NB4 (cell line): ENCODE results near the gene ADAMTSL3.

Experiments used
- MYC ChIP-seq: IDR thresholded peaks from 2 replicates; pipeline ENCODE4 v1.6.1; 2011; ENCODE audit warnings: low read depth, low read length
- TF ChIP-seq, protein P1 (sequence below): IDR thresholded peaks from one replicate; pipeline ENCODE4 v1.5.1; 2012; ENCODE audit warnings: low read depth, low read length

DNA sequence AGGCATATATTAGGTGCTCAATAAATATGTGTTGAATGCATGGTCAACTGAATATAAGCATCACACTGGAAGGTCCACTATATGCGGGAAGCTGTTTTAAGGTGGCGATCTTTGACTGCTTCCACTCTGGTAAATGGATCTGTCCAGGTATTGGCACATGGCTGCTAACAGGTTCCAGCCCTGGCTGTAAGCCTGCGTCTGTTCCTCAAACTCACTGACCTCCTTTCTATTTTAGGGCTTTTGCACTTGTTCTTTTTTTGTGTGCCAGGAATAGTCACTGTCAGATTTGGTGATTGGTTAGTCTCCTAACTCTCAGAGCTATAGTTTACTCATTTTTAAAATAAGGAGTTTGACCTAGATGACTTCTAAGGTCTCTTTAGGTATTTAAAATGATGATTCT, 46.2 kb downstream of the ADAMTSL3 start:
- TF ChIP-seq, protein P1, sequence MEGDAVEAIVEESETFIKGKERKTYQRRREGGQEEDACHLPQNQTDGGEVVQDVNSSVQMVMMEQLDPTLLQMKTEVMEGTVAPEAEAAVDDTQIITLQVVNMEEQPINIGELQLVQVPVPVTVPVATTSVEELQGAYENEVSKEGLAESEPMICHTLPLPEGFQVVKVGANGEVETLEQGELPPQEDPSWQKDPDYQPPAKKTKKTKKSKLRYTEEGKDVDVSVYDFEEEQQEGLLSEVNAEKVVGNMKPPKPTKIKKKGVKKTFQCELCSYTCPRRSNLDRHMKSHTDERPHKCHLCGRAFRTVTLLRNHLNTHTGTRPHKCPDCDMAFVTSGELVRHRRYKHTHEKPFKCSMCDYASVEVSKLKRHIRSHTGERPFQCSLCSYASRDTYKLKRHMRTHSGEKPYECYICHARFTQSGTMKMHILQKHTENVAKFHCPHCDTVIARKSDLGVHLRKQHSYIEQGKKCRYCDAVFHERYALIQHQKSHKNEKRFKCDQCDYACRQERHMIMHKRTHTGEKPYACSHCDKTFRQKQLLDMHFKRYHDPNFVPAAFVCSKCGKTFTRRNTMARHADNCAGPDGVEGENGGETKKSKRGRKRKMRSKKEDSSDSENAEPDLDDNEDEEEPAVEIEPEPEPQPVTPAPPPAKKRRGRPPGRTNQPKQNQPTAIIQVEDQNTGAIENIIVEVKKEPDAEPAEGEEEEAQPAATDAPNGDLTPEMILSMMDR: no peak
- TF ChIP-seq MYC: no peak
